CD4-positive, alpha-beta T cell treated with Interleukin-2 at 100 ng/mL for 4 hours (primary cell): ENCODE measurements around the gene DDX23.

Source experiments
- DNase-seq: peaks from one replicate; pipeline ENCODE4 v3.0.0-alpha.2; 2020; ENCODE audit warnings: low spot score

Gene DDX23

GRCh38 chr12:48823281-48823680 is 28.7 kb downstream of the DDX23 start:
- DNase-seq = no peak

GRCh38 chr12:48822711-48823110 is 29.3 kb downstream of the DDX23 start:
- no peak for DNase-seq

- no peak for DNase-seq
Measured at GRCh38 chr12:48822139-48822538, 29.8 kb downstream of the DDX23 start.

- DNase-seq = no peak
Measured at GRCh38 chr12:48819986-48820725, 31.8 kb downstream of the DDX23 start.

GRCh38 chr12:48818831-48819590 is 33.0 kb downstream of the DDX23 start:
- peak; percentile 15 for DNase-seq

- DNase-seq = peak; percentile 72
Measured at GRCh38 chr12:48817873-48818830, 33.8 kb downstream of the DDX23 start, which contains the start of gene CACNB3. CACNB3 (plus strand) TSS chr12:48818496; CDS start chr12:48818930, 434 bp downstream.

- DNase-seq = no peak
Measured at GRCh38 chr12:48816143-48816854, 35.7 kb downstream of the DDX23 start.

GRCh38 chr12:48815126-48816110 is 36.5 kb downstream of the DDX23 start:
- DNase-seq = peak; percentile 15

GRCh38 chr12:48814262-48815125 is 37.5 kb downstream of the DDX23 start:
- DNase-seq = peak; percentile 81

- DNase-seq = no peak
Measured at GRCh38 chr12:48813465-48814261, 38.3 kb downstream of the DDX23 start.

GRCh38 chr12:48812389-48812788 is 39.6 kb downstream of the DDX23 start:
- DNase-seq = no peak

GRCh38 chr12:48811437-48812090 is 40.4 kb downstream of the DDX23 start:
- DNase-seq = no peak

GRCh38 chr12:48810903-48811431 is 41.0 kb downstream of the DDX23 start:
- DNase-seq = no peak

- DNase-seq = no peak
Measured at GRCh38 chr12:48807981-48808380, 44.0 kb downstream of the DDX23 start.

GRCh38 chr12:48803675-48804074 is 48.3 kb downstream of the DDX23 start:
- DNase-seq = no peak

GRCh38 chr12:48800971-48801370 is 51.0 kb downstream of the DDX23 start:
- no peak for DNase-seq

- DNase-seq = no peak
Measured at GRCh38 chr12:48800457-48800856, 51.5 kb downstream of the DDX23 start.

GRCh38 chr12:48796976-48797375 is 55.0 kb downstream of the DDX23 start:
- DNase-seq = no peak
